ENCODE measurements around the gene FAM222A.

Gene FAM222A

GRCh38 chr12:109793826-109794501 is 80.3 kb downstream of the FAM222A start:
- DNase-seq (ENCODE audit: low read depth in 1 of 2, low spot score in 1 of 2) = no peak

GRCh38 chr12:109795023-109795422 is 81.4 kb downstream of the FAM222A start:
- DNase-seq (ENCODE audit: low read depth in 1 of 2, low spot score in 1 of 2) = no peak

DNA sequence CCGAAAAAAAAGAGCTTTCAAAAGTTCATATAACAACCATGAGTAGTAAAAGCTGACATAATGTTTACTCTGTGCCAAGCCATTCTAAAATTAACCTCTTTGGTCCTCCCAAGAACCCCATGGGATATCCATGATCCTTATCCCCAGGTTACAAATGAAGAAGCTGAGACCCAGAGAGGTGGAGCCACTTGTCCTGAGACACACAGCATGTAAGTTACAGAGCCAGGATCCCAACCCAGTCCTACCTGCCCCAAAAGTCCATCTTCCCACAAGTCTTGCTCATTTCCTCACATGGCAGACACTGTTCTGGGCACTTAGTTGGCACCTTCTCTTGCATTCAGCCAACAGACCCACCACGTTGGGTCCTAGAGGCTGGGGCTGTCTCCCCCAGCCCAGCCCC is 82.4 kb downstream of the FAM222A start:
- no peak for DNase-seq (ENCODE audit: low read depth in 1 of 2, low spot score in 1 of 2)

DNA sequence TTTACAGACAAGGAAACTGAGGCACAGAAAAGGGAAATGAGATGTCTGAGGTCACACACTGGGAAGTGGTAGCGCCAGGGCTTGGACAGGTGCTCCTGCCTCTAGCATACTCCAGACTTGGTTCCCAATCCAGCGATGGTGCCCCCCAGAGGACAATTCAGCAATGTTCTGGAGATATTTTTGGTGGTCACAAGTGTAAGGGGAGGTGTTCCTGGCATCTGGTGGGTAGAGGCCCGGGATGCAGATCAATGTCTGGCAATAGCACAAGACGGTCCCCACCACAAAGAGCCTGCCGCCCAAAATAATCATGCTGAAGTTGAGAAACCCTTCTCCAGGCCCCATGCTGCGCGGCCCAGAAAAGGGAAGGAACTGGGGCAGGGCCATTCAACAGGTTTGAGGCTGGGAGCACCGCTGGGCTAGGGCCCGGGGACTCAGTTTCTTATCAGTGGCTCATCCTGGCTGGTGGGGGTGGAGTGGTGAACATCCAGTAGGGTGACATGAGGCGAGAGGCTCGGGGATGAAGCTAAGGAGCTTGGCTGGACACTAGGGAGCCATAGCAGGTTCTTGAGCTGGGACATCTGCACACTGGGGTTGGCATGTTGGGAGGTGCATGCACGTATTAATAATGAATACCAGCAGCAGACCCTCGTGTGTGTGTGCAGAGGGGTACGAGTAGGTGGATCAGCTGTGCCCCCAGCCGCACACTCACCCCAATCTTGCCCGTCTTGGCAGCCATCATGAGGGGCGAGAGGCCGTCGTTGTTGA is 84.5 kb downstream of the FAM222A start:
- no peak for DNase-seq (ENCODE audit: low read depth in 1 of 2, low spot score in 1 of 2)

DNA sequence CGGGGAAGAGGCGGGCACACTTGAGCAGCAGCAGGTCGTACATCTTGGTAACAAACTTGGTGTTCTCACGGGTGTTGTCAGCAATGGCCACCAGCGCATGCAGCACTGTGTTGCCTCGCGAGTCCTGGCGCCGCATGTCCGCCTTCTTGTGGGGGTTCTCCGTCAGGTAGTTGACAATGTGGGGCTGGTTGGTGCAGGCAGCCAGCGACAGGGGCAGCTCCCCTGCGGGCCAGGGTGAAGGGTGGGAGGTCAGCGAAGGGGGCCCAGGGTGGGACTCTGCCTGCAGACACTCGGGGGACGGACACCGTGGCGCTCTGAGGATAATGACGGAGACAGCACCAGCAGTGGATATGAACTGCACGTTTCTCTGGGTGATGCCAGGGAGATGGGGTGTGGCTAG is 85.1 kb downstream of the FAM222A start:
- DNase-seq (ENCODE audit: low read depth in 1 of 2, low spot score in 1 of 2) = no peak

DNA sequence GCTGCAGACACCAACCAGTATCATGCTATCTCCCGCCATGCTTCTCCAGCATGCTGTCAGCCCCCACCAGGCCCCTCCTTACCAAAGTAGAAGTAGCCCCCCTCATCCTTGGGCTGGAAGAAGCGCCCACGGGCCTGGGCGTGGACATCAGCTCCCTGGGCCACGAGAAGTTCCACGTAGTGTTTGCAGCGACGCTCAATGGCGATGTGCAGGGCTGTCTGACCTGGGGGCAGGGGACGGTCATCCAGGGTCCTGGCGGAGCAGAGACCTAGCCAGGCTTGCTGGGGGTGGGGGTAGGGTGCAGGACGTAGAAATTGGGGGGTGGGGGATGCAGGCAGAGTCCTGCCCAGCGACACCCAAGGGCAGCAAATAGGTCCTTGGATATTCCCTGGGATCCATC is 86.9 kb downstream of the FAM222A start:
- DNase-seq (ENCODE audit: low read depth in 1 of 2, low spot score in 1 of 2) = no peak

DNA sequence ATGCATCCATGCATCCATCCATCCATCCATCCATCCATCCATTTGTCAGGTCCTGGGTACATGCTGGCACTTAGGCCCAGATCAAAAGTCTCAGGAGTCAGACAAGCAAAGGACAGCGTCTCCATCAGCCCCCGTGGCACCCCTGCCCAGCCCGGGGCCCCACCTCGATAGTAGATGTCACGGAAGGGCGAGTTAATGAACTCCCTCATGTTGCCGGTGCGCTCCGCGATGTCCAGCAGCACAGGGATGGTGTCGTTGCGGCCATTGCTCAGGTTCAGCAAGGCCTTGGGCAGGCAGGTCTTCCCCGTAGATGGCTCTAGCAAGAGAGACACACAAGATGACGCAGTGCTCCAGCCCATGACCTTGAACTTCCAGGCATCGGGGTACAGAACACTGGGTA is 89.2 kb downstream of the FAM222A start:
- no peak for DNase-seq (ENCODE audit: low read depth in 1 of 2, low spot score in 1 of 2)

- no peak for DNase-seq (ENCODE audit: low read depth in 1 of 2, low spot score in 1 of 2)
Observed at GRCh38 chr12:109803678-109804077, 90.1 kb downstream of the FAM222A start.

- DNase-seq (ENCODE audit: low read depth in 1 of 2, low spot score in 1 of 2) = peak; percentile 47 to 54
Observed at GRCh38 chr12:109804820-109805761, 91.5 kb downstream of the FAM222A start.

GRCh38 chr12:109807954-109808643 is 94.5 kb downstream of the FAM222A start:
- DNase-seq (ENCODE audit: low read depth in 1 of 2, low spot score in 1 of 2) = no peak

DNA sequence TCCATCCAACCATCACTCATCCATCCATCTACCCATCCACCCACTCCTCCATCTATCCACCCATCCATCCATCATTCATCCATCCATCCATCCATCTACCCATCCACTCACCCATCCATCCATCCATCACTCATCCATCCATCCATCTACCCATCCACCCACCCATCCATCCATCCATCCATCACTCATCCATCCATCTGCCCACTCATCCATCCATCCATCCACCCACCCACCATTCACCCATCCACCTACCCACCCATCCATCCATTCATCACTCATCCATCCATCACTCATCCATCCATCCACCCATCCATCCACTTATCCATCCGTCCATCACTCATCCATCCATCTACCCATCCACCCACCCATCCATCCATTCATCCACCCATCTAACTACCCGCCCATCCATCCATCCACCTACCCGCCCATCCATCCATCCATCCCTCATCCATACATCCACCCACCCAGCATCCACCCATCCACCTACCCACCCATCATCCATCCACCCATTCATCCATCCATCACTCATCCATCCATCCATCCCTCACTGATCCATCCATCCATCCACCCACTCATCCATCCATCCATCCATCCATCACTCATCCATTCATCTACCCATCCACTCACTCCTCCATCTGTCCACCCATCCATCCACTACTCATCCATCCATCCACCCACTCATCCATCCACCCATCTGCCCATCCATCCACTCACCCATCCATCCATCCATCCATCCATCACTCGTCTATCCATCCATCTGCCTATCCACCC is 95.4 kb downstream of the FAM222A start:
- DNase-seq (ENCODE audit: low read depth in 1 of 2, low spot score in 1 of 2) = no peak

DNA sequence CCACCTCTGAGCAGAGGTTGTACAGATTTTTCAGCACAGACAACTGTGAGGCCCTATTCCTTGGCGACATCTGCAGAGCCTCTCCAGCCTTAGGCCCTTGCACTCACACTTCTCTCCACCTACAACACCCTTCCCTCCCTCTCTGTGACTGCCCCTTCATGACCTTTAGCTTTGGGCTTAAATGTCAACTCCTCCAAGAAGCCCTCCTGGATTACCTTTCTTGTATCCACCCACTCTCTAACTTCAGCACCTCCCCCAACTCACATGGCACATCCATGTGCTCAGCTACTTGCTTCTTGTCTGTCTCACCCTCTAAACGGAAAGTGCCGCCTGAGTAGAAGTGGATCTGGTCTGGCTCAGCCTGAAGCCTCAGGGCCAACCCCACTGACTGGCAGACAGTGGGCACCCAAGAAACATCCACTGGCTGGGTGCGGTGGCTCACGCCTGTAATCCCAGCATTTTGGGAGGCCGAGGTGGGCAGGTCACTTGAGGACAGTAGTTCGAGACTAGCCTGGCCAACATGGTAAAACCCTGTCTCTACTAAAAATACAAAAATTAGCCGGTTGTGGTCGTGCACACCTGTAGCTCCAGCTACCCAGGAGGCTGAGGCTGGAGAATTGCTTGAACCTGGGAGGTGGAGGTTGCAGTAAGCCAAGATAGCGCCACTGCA is 97.5 kb downstream of the FAM222A start:
- no peak for DNase-seq (ENCODE audit: low read depth in 1 of 2, low spot score in 1 of 2)

DNA sequence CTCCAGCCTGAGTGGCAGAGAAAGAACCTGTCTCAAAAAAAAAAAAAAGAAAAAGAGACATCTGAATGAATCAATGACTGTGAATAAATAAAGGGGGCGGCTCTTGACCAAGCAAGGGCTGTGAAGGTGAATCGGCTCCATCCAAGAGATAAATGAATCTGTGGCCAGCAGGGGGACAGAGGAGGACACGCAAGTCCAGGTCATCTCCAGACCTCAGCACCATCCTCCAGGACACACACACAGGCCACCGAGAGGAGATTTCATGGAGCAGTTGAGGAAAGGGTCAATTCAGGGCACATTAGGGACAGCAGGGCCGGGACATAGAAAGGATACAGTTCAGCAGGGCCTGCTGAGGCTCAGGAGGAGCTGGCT is 98.0 kb downstream of the FAM222A start:
- no peak for DNase-seq (ENCODE audit: low read depth in 1 of 2, low spot score in 1 of 2)

GRCh38 chr12:109813810-109814416 is 100.3 kb downstream of the FAM222A start:
- DNase-seq (ENCODE audit: low read depth in 1 of 2, low spot score in 1 of 2) = no peak

DNA sequence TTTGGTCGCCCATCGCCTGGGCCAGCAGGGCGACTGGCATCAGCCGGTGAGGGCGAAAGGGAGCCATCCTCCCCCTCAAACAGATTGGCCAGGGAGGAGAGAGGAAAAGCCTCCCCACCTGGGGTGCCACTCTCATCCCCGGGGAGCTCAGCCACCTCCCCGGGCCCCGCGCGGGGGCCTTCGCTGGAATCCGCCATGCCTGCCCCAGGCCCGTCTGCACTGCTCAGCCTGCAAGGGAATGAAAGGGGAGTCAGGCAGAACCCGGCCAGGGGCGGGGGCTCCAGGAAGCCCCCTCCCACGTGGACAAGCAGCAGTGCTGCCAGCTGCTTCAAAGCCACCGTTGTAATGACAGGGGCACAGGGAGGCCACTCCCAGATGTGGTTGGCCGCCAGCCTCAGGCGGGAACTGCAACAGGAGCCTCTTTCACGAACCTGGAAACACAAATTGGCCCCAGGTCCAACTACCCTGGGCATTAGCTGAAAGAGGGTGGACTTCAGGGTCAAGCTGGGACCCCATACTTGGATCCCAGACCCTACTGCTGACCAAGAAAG is 101.0 kb downstream of the FAM222A start:
- DNase-seq (ENCODE audit: low read depth in 1 of 2, low spot score in 1 of 2) = no peak

- DNase-seq (ENCODE audit: low read depth in 1 of 2, low spot score in 1 of 2) = no peak
Observed at GRCh38 chr12:109815225-109815624, 101.6 kb downstream of the FAM222A start.

DNA sequence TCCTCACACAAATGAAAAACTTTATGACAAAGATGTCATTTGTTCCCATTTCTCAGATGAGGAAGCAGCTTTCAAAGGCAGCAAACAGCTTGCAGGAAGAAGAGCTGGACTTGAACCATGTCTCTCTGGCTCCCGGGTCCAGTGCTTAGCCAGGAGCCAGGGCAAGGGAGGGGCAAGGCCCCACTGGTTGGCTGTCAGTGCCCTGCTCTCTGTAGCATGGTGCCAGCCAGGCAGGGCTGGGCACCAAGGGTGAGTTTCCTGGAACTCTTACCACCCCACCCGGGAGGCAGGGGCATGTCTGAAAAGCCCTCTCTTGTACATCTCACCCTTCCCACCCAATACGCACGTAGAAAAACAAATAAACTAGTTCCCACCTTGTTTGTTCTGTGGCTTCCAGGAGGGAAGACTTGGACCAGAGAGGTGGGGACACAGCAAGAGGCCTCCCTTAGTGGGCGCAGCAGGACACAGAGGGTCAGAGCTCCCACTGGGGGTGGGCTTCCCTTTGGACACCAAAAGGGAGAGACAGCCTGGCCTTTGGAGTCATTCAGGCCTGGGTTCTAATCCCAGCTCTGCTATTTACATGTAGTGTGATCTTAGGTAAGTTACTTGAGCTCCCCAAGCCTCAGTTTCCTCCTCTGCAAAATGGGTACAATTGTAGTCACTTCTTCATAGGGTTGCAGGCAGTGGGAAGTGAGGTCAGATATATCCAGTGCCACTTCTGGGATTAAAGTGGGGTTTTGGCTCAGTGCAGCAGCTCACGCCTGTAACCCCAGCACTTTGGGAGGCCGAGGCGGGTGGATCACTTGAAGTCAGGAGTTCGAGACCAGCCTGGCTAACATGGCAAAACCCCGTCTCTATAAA is 102.4 kb downstream of the FAM222A start:
- no peak for DNase-seq (ENCODE audit: low read depth in 1 of 2, low spot score in 1 of 2)

DNA sequence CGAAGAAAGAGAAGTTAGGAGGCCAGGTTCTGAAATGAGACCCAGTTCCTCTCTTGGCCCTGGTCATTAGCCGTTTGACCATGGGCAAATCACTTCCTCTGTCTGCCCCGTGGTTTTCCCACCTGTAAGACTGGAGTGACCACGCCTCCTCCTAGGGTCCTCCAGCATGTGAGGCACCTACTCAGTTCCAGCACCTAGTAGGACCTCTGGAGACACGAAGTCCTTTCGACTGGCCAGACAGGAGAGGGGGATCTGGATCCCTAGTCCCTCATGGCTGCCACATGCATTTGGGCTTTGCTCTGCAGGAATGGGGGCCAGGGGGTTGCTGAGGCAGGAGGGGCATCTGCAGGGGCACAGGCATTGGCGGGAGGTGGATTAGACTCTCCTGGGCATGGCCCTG is 103.2 kb downstream of the FAM222A start:
- DNase-seq (ENCODE audit: low read depth in 1 of 2, low spot score in 1 of 2) = no peak

All from activated CD4-positive, alpha-beta T cell treated with anti-CD3 and anti-CD28 coated beads, Interleukin-2, amount 50 U/mL, for 24 hours (primary cell).